H7 (cell line): ENCODE data around the gene TXNL4A. TPM values are rescaled to one million over a fixed set of nuclear protein-coding genes. Genes with fewer than 3 reads are reported as not detected.

Experiments
- DNase-seq: peaks from one replicate; pipeline ENCODE4 v3.0.0; 2012
- H3K27me3 ChIP-seq: 2 replicates; pipeline ENCODE4 v1.6.0; 2011; ENCODE audit warnings: mild to moderate bottlenecking, low read length; ENCODE audit not compliant: control insufficient read depth, insufficient read depth
- H3K36me3 ChIP-seq: replicated peaks from 2 replicates; pipeline ENCODE4 v1.5.1; 2011; ENCODE audit warnings: low read length; ENCODE audit not compliant: control insufficient read depth, insufficient read depth
- H3K4me3 ChIP-seq: 2 replicates; pipeline ENCODE4 v1.5.1; 2011; ENCODE audit warnings: low read depth, mild to moderate bottlenecking, control low read depth, low read length, moderate library complexity; ENCODE audit not compliant: insufficient read depth
- total RNA-seq: library from RNA; depleted of rRNA; stranded (reverse); fragments of >200 nt; shearing (Covaris generic); gene quantifications from 2 replicates; pipeline ENCODE4 v1.2.3, GENCODE V29; 2014

Gene TXNL4A
- total RNA-seq, 1 experiment from 2014 or later = 98.4 TPM

GRCh38 chr18:79942211-79942610 is 46.2 kb downstream of the TXNL4A start:
- H3K4me3 ChIP-seq = no peak overlapping the region
- no peaks in the 10 kb centered on the region for H3K36me3 ChIP-seq
- DNase-seq = no peak
- no peaks in the 10 kb centered on the region for H3K27me3 ChIP-seq

GRCh38 chr18:79941473-79942119 is 46.8 kb downstream of the TXNL4A start:
- Histone ChIP-seq H3K36me3 (no peaks in the 10 kb centered on the region), H3K4me3 (no peak overlapping the region), H3K27me3 (no peaks in the 10 kb centered on the region)
- no peak for DNase-seq

DNA sequence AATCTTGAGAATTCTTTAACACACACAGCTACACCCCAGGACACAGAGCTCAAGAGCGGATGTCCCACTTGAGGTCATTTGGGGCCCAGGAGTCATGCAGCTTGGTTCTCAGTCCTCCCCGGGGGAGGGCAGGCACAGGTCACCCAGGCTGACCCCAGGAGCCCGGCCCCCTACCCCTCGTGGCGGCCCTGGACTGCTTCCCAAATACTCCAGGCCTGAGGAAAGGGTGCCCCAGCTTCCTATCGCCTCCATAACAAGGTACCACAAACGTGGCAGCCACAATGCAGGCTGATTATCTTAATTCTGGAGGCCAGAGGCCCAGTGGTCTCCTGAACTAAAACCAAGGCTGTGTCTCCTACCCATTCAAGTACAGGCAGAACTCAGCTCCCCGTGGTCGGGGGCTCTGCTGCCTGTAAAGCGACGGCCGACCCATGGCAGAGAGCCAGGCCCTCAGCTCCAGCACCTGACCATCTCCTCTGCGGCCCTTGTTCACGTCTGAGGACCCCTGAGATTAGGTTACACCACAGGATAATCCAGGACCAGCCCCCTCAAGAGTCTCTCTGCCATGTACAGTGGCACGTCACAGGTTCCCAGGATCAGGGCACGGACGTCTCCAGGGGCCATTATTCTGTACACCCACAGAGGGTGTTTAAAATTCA is 47.4 kb downstream of the TXNL4A start:
- no peaks in the 10 kb centered on the region for H3K27me3 ChIP-seq
- no peak for DNase-seq
- no peaks in the 10 kb centered on the region for H3K36me3 ChIP-seq
- no peak overlapping the region for H3K4me3 ChIP-seq

DNA sequence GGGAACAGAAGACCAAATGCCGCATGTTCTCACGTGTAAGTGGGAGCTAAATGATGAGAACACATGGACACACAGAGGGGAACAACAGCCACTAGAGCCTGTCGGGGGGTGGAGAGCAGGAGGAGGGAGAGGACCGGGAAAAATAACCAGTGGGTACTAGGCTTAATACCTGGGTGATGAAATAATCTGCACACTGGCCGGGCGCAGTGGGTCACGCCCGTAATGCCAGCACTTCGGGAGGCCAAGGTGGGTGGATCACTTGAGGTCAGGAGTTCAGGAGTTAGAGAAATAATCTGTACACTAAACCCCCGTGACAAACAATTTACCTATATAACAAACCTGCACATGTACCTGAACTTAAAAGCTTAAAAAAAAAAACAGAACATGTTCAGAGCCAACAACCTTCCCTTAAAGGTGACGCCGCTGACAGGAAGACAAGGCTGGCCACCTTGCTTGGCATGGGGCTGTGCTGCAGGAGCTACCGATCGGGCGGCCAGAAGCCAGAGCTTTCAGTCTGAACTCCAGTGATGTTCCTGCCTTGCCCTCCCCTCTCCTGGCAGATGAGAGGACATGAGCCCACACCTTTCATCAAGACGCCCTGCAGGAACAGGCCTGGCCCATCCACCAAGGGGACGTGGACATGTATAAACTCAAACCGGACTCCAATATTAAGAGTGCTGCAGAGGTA is 48.1 kb downstream of the TXNL4A start:
- no peak for DNase-seq
- no peaks in the 10 kb centered on the region for H3K27me3 ChIP-seq
- no peaks in the 10 kb centered on the region for H3K36me3 ChIP-seq
- H3K4me3 ChIP-seq = no peak overlapping the region

GRCh38 chr18:79939096-79939495 is 49.3 kb downstream of the TXNL4A start:
- no peak for DNase-seq
- H3K27me3 ChIP-seq = no peaks in the 10 kb centered on the region
- no peaks in the 10 kb centered on the region for H3K36me3 ChIP-seq
- H3K4me3 ChIP-seq = no peak overlapping the region

GRCh38 chr18:79938196-79938595 is 50.2 kb downstream of the TXNL4A start:
- Histone ChIP-seq H3K4me3 (no peak overlapping the region), H3K27me3 (no peaks in the 10 kb centered on the region), H3K36me3 (no peaks in the 10 kb centered on the region)
- no peak for DNase-seq

DNA sequence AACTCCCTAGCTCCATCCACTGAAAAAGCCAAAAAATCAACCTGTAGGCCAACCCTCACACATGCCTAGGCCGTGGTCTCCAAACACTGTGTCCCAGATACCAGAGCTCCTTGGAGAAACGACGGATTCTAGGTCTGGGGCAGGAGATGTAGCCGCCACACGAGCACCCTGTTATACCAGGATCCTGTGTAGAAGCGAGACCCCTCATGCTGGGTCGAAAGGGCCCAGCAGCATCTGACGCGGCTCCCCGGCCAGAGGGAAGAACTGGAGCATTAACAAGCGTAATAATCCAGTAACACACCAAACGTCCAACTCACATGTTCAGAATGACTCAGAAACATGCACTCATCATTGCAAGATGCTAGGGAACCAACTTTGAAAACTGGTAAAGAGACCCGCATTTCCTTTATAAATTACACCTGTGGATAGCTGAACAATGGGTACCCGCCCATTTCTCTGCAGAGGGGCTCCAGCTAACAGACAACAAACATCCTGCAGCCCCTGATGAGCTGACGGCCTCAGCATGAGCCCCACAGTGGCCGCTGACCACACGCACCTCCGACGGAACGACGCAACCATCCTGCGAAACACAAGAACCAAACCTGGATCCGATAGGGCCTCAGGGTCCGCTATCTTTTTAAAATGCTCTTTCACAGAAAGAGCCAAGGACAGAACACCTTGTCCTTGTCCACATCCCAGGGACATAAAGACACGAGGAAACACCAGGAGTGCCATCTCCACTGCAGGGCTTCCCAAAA is 51.1 kb downstream of the TXNL4A start:
- no peak for DNase-seq
- H3K4me3 ChIP-seq = no peak overlapping the region
- no peaks in the 10 kb centered on the region for H3K27me3 ChIP-seq
- H3K36me3 ChIP-seq = no peaks in the 10 kb centered on the region

GRCh38 chr18:79936641-79937040 is 51.7 kb downstream of the TXNL4A start:
- no peaks in the 10 kb centered on the region for H3K27me3 ChIP-seq
- no peak overlapping the region for H3K4me3 ChIP-seq
- DNase-seq = no peak
- no peaks in the 10 kb centered on the region for H3K36me3 ChIP-seq

- no peak for DNase-seq
- Histone ChIP-seq H3K36me3 (no peaks in the 10 kb centered on the region), H3K27me3 (no peaks in the 10 kb centered on the region), H3K4me3 (no peak overlapping the region)
These were observed 52.4 kb downstream of the TXNL4A start for GRCh38 chr18:79935925-79936324.

DNA sequence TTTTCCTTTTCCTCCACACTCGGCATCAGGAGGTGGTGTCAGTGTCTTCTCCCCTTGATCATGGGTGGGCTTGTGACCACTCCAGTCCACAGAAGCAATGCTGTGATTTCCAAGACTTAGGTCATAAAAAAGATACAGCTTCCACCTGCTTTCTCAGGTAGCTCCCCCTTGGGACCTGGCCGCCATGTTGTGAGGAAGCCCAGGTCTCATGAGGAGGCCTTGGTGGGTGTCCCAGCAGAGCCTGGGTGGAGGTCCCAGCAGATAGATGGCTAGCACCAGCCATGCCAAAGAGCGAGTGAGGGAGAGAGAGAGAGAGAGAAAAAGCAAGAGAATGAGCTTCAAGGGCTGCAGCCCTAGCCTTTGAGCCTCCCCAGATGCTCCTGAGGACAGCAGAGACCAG is 52.9 kb downstream of the TXNL4A start:
- Histone ChIP-seq H3K27me3 (no peaks in the 10 kb centered on the region), H3K4me3 (no peak overlapping the region), H3K36me3 (no peaks in the 10 kb centered on the region)
- no peak for DNase-seq

- Histone ChIP-seq H3K36me3 (no peaks in the 10 kb centered on the region), H3K4me3 (no peak overlapping the region), H3K27me3 (no peaks in the 10 kb centered on the region)
- no peak for DNase-seq
These were observed 53.3 kb downstream of the TXNL4A start for GRCh38 chr18:79935098-79935480.

GRCh38 chr18:79934311-79935097 is 53.9 kb downstream of the TXNL4A start:
- no peak for DNase-seq
- Histone ChIP-seq H3K36me3 (no peaks in the 10 kb centered on the region; the same call in 1 of the 2 replicates), H3K4me3 (no peak overlapping the region), H3K27me3 (no peaks in the 10 kb centered on the region)

GRCh38 chr18:79933765-79934164 is 54.6 kb downstream of the TXNL4A start:
- Histone ChIP-seq H3K27me3 (no peaks in the 10 kb centered on the region), H3K36me3 (no peaks in the 10 kb centered on the region; the same call in 1 of the 2 replicates), H3K4me3 (no peak overlapping the region)
- DNase-seq = peak; percentile 78

DNA sequence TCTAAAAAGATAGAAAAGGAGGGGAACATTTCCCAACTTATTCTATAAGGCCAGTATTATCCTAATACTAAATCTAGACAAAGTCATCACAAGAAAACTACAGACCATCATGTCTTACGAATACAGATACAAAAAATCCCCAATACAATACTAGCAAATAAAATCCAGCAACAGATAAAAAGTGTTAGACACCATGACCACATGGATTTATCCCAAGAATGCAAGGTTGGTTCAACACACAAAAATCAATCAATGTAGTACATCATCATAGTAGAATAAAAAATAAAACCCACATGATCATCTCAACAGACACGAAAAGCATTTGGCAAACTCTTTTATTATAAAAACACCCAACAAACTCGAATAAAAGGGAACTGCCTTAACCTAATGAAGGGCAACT is 55.5 kb downstream of the TXNL4A start:
- Histone ChIP-seq H3K36me3 (no peaks in the 10 kb centered on the region; the same call in 1 of the 2 replicates), H3K4me3 (no peak overlapping the region), H3K27me3 (no peaks in the 10 kb centered on the region)
- DNase-seq = no peak
